Activated gamma-delta T cell treated with anti-CD3 and anti-CD28 coated beads, Interleukin-2, amount 50 U/mL, for 16 hours (primary cell): ENCODE results near the gene AJAP1.

Experiments used
- DNase-seq: peaks from one replicate; pipeline ENCODE4 v3.0.0-alpha.2; 2020; ENCODE audit warnings: low read depth

Gene AJAP1

DNA sequence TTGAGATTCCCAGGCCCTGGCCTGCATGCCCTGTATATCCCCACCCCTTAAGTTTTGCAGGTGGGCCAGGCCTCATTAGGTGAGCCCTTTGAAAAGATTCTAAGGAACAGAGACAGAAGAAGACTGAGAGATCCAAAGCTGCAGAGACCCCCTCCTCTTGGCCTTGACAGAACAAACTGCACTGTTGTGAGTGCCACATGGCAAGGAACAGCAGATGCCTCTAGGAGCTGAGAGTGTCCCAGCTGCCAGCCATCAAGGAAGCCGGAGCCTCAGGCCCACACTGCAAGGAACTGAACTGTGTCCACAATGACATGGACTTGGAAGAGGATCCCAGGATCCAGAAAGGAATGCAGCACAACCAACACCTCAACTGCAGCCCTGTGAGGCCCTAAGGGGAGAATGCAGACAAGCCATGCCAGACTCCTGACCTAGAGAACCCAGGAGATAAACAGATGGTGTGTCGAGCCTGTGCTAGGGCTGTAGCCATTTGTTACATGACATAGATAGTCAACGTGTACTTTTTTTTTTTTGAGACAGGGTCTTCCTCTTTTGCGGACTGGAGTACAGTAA, 182.7 kb downstream of the AJAP1 start:
- no peak for DNase-seq

DNA sequence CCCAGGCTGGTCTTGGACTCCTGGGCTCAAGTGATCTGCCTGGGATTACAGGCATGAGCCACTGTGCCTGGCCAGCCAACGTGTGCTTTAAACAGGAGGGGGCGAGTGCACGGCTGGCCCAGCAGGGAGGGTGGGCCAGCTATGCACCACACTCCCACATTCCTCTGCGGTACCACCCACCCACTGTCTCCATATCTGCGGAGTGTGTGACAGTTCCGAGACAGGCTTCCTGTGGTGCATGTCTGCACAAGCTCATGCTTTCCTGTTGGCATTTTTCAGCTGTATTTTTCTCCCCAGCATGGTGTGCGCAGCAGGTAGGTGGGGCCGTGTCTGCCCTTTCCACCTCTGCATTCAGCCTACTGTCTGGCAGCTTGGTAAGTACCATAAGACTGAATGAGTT, 183.3 kb downstream of the AJAP1 start:
- DNase-seq = no peak

DNA sequence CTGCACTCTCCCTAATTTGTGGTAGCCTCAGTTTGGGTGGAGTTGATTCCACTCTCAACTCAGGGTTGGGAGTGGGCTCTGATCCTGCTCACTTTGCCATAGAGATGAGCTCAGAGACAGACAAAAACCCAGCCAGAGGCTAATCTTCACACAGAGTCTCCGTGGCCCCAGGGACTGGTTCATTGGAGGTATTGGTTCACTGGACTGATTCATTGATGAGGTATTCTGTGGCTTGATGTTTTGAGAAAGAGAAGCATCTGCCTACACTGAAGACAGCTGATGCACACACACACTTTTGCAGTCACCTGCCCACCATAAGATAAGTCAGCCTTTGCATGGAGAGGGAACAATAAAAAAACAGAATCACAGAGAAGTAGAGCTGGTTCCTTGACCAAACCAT, 183.8 kb downstream of the AJAP1 start:
- no peak for DNase-seq
